HepG2 (cell line): ENCODE measurements around the gene MLST8. TPM values are rescaled to one million over a fixed set of nuclear protein-coding genes. Genes with fewer than 3 reads are reported as not detected.

Experiments
- BRF2 ChIP-seq: sonication (generic); formaldehyde crosslinking; IDR thresholded peaks from 2 replicates; pipeline ENCODE4 v1.8.1; 2022; ENCODE audit warnings: mild to moderate bottlenecking, missing genetic modification reagents
- CHCHD3 ChIP-seq: sonication (generic); formaldehyde crosslinking; IDR thresholded peaks from 2 replicates; pipeline ENCODE4 v1.8.0; 2022; ENCODE audit warnings: mild to moderate bottlenecking, missing genetic modification reagents, moderate library complexity
- DDIT3 ChIP-seq: sonication (generic); formaldehyde crosslinking; IDR thresholded peaks from 2 replicates; pipeline ENCODE4 v1.4.0; 2020; ENCODE audit warnings: mild to moderate bottlenecking, missing genetic modification reagents
- GZF1 ChIP-seq: sonication (generic); formaldehyde crosslinking; IDR thresholded peaks from 2 replicates; pipeline ENCODE4 v1.5.1; 2020; ENCODE audit warnings: mild to moderate bottlenecking, missing genetic modification reagents
- HES4 ChIP-seq: sonication (generic); formaldehyde crosslinking; IDR thresholded peaks from 2 replicates; pipeline ENCODE4 v1.9.0; 2021; ENCODE audit warnings: mild to moderate bottlenecking, missing genetic modification reagents, borderline replicate concordance
- HMGXB3 ChIP-seq: sonication (generic); formaldehyde crosslinking; IDR thresholded peaks from 2 replicates; pipeline ENCODE4 v1.4.0; 2020; ENCODE audit warnings: missing genetic modification reagents, borderline replicate concordance
- MTA1 ChIP-seq: sonication (generic); formaldehyde crosslinking; IDR thresholded peaks from 2 replicates; pipeline ENCODE4 v1.4.0; 2020; ENCODE audit warnings: missing genetic modification reagents, mild to moderate bottlenecking, borderline replicate concordance
- NFE2L1 ChIP-seq: sonication (generic); formaldehyde crosslinking; IDR thresholded peaks from 2 replicates; pipeline ENCODE4 v1.4.0; 2020; ENCODE audit warnings: missing genetic modification reagents, mild to moderate bottlenecking, borderline replicate concordance
- POLR2G ChIP-seq: fragments of 200-400 bp; formaldehyde crosslinking; IDR thresholded peaks from 2 replicates; pipeline ENCODE4 v1.6.1; 2018; ENCODE audit warnings: mild to moderate bottlenecking, low read depth, low read length, moderate library complexity
- PRDM4 ChIP-seq: sonication (generic); formaldehyde crosslinking; IDR thresholded peaks from 2 replicates; pipeline ENCODE4 v1.9.0; 2021; ENCODE audit warnings: missing genetic modification reagents, borderline replicate concordance
- RNF2 ChIP-seq: fragments of 450-650 bp; conservative IDR thresholded peaks from 2 replicates; pipeline ENCODE4 v1.6.1; 2016; ENCODE audit warnings: low read depth
- TEF ChIP-seq: sonication (generic); formaldehyde crosslinking; IDR thresholded peaks from 2 replicates; pipeline ENCODE4 v1.5.0; 2020; ENCODE audit warnings: missing genetic modification reagents
- ZFP36L1 ChIP-seq: sonication (generic); formaldehyde crosslinking; IDR thresholded peaks from 2 replicates; pipeline ENCODE4 v1.8.0; 2022; ENCODE audit warnings: mild to moderate bottlenecking, missing genetic modification reagents, moderate library complexity
- ZFP41 ChIP-seq: sonication (generic); formaldehyde crosslinking; IDR thresholded peaks from 2 replicates; pipeline ENCODE4 v1.4.0; 2020; ENCODE audit warnings: mild to moderate bottlenecking, missing genetic modification reagents, borderline replicate concordance
- ZFY ChIP-seq: sonication (generic); formaldehyde crosslinking; IDR thresholded peaks from 2 replicates; pipeline ENCODE4 v1.4.0; 2020; ENCODE audit warnings: missing genetic modification reagents
- ZKSCAN1 ChIP-seq: fragments of 150-350 bp; IDR thresholded peaks from 2 replicates; pipeline ENCODE4 v1.6.1; 2014; ENCODE audit warnings: low read length
- ZNF136 ChIP-seq: sonication (generic); formaldehyde crosslinking; IDR thresholded peaks from 2 replicates; pipeline ENCODE4 v1.8.1; 2022; ENCODE audit warnings: low read depth, mild to moderate bottlenecking, moderate library complexity, missing genetic modification reagents
- ZNF263 ChIP-seq: sonication (generic); formaldehyde crosslinking; IDR thresholded peaks from 2 replicates; pipeline ENCODE4 v1.4.0; 2020; ENCODE audit warnings: missing genetic modification reagents
- ZNF383 ChIP-seq: sonication (generic); formaldehyde crosslinking; IDR thresholded peaks from 2 replicates; pipeline ENCODE4 v1.4.0; 2020; ENCODE audit warnings: missing genetic modification reagents, mild to moderate bottlenecking, borderline replicate concordance
- ZNF7 ChIP-seq: IDR thresholded peaks from 2 replicates; pipeline ENCODE4 v1.6.1; 2016; ENCODE audit warnings: missing biosample characterization, missing genetic modification reagents
- ZNF790 ChIP-seq: sonication (generic); formaldehyde crosslinking; IDR thresholded peaks from 2 replicates; pipeline ENCODE4 v1.8.0; 2022; ENCODE audit warnings: missing genetic modification reagents, mild to moderate bottlenecking, borderline replicate concordance
- polyA plus RNA-seq, 8 experiments: library from polyadenylated mRNA; depleted of rRNA in 3 of 8; stranded (reverse) in 7 of 8; unstranded in 1 of 8; fragments of >200 nt; fragmentation: Illumina TruSeq in 4 of 8; extraction: Trizol in 4 of 8; gene quantifications; 2 replicates each; pipeline versions ENCODE4 v1.2.1 to v1.2.3, GENCODE V29; 2011 to 2016; ENCODE audit warnings: low read depth in 4 of 8, missing spikeins in 1 of 8, mixed read lengths in 1 of 8; ENCODE audit not compliant: insufficient read depth in 1 of 8
- total RNA-seq, 5 experiments: library from RNA; depleted of rRNA; stranded (reverse); fragments of >200 nt; fragmentation: Illumina TruSeq; extraction: Trizol; gene quantifications; 2 replicates each; pipeline ENCODE4 v1.2.3, GENCODE V29; 2016; ENCODE audit warnings: low read depth in 1 of 5

Gene MLST8
- total and polyA plus RNA-seq, 2 of the 13 experiments (the other 11 are each of a cell fraction or from before 2014, with no cell fraction given), result 30.8 to 72.7 TPM

GRCh38 chr16:2157480-2158261 lies 47.6 kb upstream of the MLST8 start (continued):
- TF ChIP-seq ZNF383 (no peak), POLR2G (peak; percentile 66), ZFY (CRISPR knock-in tag) (peak; percentile 43; the same call in 1 of the 2 replicates), PRDM4 (CRISPR knock-in tag) (no peak), TEF (no peak), GZF1 (CRISPR knock-in tag) (no peak; the same call in 1 of the 2 replicates), ZNF7 (CRISPR knock-in tag) (no peak), ZNF136 (CRISPR knock-in tag) (no peak), ZNF263 (CRISPR knock-in tag) (0 out of 2 replicates have a peak, but pooled peaks have one; percentile 21), BRF2 (CRISPR knock-in tag) (no peak), ZKSCAN1 (no peak), MTA1 (CRISPR knock-in tag) (peak; percentile 98), ZFP41 (CRISPR knock-in tag) (no peak), NFE2L1 (CRISPR knock-in tag) (no peak), DDIT3 (CRISPR knock-in tag) (no peak), HES4 (CRISPR knock-in tag) (no peak), RNF2 (no peak), ZFP36L1 (CRISPR knock-in tag) (no peak), HMGXB3 (CRISPR knock-in tag) (no peak), ZNF790 (no peak), CHCHD3 (CRISPR knock-in tag) (no peak)
